IPS-18c (cell line): ENCODE measurements around the gene MLKL.
"Not testable (repeated sequence)": the region's sequence is repeated elsewhere in the genome, so short reads cannot be mapped to it uniquely, and the experiment has no call there.

Experiments used
- H3K4me3 ChIP-seq: 2 replicates; pipeline ENCODE4 v1.7.0; 2013; ENCODE audit warnings: low read depth, mild to moderate bottlenecking, low read length, moderate library complexity; ENCODE audit not compliant: insufficient read depth
- H3K9me3 ChIP-seq: one replicate; pipeline ENCODE4 v1.6.1; 2013; ENCODE audit warnings: mild to moderate bottlenecking, low read length, moderate library complexity; ENCODE audit not compliant: control insufficient read depth, insufficient read depth

The MLKL gene

DNA sequence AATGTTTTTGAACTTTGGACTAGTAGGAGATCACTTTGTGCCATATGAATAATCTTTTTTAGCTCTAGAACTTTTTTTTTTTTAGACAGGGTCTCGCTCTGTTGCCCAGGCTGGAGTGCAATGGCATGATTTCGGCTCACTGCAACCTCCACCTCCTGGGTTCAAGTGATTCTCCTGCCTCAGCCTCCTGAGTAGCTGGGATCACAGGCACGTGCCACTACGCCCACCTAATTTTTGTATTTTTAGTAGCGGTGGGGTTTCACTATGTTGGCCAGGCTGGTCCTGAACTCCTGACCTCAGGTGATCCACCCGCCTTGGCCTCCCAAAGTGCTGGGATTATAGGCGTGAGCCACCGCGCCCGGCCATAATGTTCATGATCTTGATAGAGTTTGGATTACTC, 31.8 kb downstream of the MLKL start:
- not testable (repeated sequence) for H3K9me3 ChIP-seq, H3K4me3 ChIP-seq

DNA sequence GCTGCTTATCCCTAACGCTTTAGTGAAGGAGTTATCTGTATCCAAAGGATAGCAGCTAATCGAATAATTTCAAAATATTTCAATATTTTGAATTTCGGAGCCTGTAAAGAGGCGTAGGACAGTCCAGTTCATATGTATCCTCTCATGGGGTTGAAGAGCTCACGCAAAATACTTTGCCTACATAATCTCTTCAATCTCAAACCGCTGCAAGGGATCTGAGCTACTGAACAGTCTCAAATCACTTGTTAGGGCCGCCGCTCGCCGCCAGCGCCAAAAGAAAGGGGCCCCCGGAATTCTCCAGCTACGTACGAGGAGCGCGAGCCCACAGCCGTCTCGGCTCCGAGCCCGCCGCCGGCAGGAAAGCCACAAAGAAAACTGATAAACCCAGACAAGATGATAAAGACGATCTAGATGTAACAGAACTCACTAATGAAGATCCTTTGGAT, 33.4 kb downstream of the MLKL start:
- H3K4me3 ChIP-seq: peak overlapping the region; percentile 94
- H3K9me3 ChIP-seq: peaks cover 3% of the 10 kb centered on the region

DNA sequence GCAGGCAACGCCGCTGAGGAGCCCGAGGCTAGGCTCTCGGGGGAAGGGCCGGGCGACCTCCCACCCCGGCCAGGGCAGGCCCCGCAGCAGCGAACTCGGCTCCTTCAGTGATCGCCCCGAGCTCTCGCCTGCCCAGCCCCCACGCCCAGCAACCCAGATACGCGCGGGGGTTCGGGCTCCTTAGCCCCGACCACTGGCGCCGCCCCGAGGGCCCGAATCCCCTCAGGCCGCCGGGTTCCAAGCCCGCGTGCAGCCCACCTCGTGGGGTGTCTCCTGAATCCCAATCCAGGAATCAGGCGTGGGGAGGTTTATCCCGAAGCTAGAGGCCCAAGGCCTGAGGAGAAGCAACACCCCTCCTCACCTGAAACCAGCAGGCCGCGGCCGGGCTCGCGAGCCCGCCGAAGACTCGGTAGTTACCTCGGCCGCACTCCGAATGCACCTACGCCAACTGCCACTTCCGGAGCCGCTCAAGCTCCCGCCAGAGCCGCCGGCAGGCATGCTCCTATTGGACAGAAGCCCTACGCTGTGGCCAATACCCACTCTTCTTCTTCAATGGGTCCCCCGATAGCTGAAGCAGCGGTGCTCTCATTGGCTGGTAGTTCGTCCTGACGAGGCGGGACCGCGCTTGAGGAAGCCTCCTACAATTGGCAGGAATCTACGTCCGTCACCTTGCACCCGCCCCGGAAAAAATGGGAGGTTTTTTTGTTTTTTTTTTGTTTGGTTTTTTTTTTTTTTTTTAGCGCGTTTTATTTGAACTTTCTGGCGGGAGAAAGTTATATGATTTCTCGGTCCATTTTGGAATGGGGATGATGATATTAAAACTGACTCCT, 34.0 kb downstream of the MLKL start, which contains the start of gene RFWD3:
TSS of gene RFWD3 (minus strand) at position 453 of the 830 bp plus-strand sequence. CDS start 5,428 bp downstream, outside the sequence.
- H3K9me3 ChIP-seq: peaks cover 3% of the 10 kb centered on the region
- peak within 1 kb of the TSS; percentile 94 for H3K4me3 ChIP-seq

DNA sequence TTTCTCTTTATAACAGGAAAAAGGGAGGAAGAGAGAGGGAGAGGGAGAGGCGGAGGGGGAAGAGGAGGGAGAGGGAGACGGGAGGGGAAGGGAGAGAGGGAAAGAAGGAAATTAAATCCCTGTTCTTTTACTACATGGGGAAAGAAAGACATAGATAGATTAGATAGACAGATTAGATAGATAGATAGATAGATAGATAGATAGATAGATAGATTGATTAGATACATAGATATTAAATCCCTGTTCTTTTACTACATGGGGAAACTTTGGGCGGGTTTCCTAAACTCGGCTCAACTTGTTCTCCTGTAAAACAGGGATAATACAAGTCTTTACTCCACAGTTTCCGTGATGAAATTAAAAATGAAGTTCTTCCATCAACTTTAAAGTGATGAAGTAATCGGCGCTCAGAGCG, 34.6 kb downstream of the MLKL start:
- Histone ChIP-seq H3K9me3 (peaks cover 3% of the 10 kb centered on the region), H3K4me3 (peak overlapping the region; percentile 94)

DNA sequence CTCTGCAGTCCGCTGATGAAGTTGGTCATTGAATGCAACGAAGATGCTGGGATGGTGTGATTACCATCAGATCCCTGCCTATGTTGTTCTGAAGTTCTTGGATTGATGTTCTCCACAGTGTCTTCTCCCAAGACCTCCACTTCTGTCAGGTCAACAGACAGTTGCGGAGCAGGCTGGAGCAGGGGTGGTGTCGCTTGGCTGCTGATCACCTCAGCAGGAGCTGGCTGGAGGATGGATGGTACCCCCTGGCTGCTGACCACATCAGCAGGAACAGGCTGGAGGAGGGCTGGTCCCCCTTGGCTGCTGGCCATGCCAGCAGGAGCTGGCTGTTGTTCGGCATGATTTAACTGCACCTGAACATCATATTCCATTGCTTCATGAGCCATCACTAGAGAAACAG, 39.6 kb downstream of the MLKL start:
- Histone ChIP-seq H3K4me3 (no peak overlapping the region), H3K9me3 (no peaks in the 10 kb centered on the region)

DNA sequence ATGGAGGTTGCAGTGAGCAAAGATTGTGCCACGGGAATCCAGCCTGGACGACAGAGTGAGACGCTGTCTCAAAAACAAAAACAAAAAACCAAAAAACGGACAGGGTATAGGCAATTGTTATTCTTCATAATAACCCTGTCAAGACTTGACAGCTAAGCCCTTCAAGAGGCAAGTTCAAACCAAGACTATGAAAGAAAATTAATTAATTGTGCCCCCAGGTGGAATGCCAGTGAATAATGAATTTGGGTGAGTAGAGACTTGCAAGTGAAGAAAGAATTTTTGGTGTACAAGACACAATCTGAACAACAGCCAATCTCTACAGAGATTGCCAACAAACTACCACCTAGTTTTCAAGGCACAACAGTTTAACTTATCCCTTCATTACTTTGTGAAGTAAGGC, 40.3 kb downstream of the MLKL start:
- no peak overlapping the region for H3K4me3 ChIP-seq
- H3K9me3 ChIP-seq: no peaks in the 10 kb centered on the region

DNA sequence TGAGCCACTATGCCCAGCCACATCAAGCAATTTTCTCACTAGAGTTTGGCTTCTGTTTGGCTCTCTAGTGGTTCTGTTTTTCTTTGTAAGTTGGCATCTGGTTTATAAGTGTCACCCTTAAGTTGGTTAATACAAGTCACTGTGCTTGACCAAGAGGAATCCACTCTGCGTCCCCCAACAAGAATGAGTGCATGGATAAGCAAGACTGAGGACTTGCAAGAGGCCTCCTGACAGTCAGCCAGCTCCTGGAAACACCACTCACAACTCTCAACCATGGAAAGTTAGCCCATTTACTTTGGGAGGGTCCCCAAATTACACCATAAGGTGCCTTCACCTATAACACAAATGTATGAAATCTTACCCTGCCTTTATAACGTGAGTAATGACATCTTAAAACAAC, 41.6 kb downstream of the MLKL start:
- H3K9me3 ChIP-seq: no peaks in the 10 kb centered on the region
- H3K4me3 ChIP-seq: no peak overlapping the region

DNA sequence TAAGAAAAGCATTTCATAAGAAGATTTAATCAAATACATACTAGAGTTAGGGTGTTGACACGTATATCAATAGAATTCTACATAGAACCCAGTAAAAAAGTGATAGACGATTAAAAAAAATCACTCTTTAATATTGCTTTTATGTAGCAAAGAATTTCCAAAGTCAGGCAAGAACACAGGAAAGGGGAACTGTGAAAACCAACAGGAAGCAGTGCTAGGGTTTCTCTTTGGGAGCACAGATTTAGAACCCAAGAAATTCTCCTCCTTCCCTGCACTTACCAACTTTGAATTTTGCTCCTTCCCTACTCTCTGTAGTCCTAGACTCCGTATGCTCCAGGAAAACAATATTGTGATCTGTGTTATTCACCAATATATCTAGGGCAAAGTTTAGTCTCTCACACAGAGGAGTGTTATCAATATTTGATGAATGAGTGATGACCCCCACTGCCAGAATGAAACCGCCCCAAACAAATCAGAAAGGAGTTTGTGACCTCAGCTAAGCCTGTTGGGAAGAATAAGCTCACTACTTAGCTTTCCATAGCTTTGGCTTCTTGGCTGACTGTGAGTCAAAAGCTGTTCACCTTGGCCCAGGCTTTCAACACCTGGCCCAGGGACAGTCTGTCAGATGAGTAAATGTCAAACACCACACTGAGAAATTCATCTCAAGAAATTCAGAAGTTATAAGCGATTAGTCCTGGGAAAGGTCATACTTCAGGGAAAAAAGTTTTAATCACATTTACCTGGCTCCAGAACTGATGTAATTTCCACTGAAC, 42.6 kb downstream of the MLKL start:
- H3K9me3 ChIP-seq: no peaks in the 10 kb centered on the region
- H3K4me3 ChIP-seq: no peak overlapping the region

DNA sequence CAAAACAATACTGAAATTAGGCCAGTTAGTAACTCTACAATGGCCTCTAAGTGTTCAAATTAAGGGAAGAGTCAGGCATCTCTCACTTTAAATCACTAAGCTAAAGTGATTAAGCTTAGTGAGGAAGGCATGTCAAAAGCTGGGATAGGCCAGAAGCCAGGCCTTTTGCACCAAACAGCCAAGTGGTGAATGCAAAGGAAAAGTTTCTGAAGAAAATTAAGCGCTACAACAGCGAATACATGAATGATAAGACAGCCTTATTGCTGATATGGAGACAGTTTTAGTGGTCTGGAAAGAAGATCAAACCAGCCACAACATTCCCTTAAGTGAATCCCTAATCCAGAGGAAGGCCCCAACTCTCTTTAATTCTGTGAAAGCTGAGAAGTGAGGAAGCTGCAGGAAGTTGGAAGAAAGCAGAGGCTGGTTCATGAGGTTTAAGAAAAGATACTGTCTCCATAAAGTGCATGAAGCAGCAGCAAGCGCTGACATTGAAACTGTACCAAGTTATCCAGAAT, 46.1 kb downstream of the MLKL start:
- H3K9me3 ChIP-seq: no peaks in the 10 kb centered on the region
- H3K4me3 ChIP-seq: no peak overlapping the region

DNA sequence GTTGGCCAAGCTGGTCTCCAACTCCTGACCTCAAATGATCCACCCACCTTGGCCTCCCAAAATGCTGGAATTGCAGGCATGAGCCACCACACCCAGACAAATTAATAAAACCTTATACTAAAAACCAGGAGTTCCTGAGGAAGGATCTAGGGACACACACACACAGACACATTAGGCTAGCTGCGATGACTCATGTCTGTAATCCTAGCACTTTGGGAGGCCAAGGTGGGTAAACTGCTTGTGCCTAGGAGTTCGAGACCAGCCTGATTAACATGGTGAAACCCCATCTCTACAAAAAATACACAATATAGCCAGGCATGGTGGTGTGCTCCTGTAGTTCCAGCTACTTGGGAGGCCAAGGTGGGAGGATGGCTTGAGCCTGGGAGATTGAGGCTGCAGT, 47.8 kb downstream of the MLKL start:
- H3K4me3 ChIP-seq, H3K9me3 ChIP-seq: not testable (repeated sequence)

DNA sequence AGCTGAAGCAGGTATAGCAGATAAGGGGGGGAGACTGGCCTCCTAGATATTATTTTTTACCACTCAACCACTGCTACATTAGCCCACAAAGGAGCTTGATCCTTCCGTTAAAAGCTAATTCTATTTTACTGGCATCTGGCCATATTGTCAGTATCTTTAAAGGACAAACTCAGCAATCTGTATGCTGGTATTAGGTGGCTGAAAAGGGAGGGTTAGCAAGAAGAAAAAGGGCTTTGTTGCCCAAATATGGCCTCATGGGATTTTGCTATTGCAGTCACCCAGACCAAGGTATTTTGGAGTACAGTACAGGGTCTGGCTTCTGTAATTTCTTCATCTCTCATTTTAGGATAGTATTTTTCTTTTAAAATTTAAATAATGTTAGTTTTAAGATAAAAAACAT, 48.4 kb downstream of the MLKL start:
- no peak overlapping the region for H3K4me3 ChIP-seq
- H3K9me3 ChIP-seq: no peaks in the 10 kb centered on the region

DNA sequence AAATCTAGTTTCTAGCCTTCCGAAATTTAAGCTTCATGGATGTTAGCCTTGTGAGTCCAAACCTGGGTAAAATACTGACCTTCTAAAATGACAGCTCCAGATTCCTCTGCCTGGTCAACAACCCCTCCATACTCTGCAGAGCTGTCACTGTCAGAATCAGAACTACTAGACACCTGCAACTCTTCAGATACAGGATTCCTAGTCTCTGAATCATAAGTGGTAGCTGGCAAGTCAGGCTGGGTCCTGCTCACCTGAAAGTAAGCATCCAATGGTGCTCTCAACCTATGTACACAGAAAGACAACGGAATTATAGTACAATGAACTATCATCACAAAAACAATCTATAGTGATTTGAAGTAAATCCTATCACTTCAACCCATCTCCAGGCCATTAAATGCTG, 48.8 kb downstream of the MLKL start:
- Histone ChIP-seq H3K9me3 (no peaks in the 10 kb centered on the region), H3K4me3 (no peak overlapping the region)

DNA sequence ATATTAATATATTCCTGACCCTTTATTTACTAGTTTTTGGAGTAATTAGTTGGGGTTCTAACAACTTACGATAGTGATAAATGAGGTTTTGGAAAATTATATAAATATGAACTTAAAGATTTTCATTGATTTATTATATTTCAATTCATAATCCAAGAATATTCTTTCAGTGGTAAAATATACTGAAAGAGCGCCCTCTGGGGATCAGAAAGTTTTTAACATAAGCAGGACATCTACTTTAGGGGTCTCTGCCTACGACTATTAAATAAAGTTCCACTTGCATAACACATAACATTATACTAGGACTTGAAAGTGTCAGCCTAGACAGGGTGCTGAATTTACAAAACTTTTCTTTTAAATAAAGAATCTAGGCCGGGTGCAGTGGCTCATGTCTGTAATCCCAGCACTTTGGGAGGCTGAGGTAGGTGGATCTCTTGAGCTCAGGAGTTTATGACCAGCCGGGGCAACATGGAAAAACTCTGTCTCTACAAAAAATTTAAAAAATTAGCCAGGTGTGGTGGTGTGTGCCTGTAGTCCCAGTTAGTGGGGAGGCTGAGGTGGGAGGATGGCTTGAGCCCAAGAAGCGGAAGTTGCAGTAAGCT, 49.6 kb downstream of the MLKL start:
- H3K4me3 ChIP-seq: no peak overlapping the region
- no peaks in the 10 kb centered on the region for H3K9me3 ChIP-seq

DNA sequence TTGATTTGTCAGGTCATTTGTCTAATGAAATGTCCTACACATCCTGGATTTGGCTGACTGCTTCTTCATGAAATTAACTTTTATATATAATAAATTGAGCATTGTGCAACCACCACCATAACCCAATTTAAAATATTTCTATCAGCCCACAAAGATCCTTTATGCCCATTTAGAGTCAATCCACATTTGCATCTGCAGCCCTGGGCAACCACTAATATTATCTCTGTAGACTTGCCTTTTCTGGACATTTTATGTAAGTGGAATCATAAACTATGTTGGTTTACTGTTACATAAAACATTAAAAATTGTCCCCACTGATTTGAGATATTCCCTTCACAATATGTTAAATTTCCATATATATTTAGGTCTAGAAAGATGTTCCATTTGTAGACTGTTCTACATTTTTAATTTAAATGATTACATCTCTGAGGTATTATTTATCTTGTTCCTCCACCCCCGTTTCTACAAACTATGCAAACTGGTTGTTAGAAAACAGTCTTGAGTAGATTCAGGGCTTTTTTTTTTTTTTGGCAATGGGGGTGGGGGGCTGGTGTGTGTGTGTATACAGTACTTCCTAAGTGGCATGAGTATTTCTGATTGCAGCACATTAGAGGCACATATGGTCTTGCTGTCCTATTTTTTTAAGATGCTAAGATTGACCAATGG, 50.7 kb downstream of the MLKL start:
- Histone ChIP-seq H3K9me3 (no peaks in the 10 kb centered on the region), H3K4me3 (no peak overlapping the region)

DNA sequence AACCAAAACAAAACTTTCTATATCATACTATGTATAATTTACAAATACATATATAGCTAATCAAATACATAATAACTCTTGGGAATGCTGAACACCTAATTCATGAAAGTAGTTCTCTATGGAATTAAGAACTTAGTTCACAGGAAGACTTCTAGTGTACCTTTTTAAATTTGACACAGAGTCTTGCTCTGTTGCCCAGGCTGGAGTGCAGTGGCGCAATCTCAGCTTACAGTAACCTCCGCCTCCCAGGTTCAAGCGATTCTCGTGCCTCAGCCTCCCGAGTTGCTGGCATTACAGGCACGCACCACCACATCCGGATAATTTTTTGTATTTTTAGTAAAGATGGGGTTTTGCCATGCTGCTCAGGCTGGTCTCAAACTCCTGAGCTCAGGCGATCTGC, 58.7 kb downstream of the MLKL start:
- Histone ChIP-seq H3K4me3 (no peak overlapping the region), H3K9me3 (no peaks in the 10 kb centered on the region)

DNA sequence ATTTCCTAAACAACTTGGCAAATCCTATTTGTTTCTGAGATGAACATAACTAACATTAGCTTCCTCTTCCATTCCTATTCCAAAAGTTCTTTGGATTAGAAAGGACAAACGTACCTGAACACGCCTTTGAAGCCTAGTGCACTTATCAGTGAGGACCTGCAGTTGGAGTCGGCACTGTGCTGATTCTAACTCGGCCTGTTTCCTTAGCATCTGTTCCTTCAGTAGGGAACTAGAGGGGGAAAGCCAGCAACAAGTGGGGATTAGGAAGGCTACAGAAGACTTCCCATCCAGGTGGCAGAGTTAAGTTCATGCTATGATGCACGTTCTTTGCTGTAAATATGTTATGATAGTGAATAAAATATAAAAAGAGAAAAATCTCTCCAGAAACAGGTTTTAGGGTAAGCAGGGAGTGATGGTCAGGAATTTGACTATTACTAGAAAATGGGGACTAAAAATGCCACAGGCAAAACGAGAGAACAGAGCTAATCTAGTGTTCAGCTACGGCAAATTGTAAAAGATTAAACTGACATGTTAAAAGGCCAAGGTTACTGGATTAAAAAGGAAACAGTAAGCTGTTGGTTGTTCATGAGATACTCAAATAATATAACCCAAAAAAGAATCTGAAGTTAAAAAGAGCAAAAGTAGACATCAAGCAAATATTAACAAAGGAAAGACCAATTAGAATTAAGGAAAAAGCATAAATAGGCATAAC, 62.8 kb downstream of the MLKL start:
- H3K9me3 ChIP-seq: peaks cover under 1% of the 10 kb centered on the region
- H3K4me3 ChIP-seq: no peak overlapping the region

DNA sequence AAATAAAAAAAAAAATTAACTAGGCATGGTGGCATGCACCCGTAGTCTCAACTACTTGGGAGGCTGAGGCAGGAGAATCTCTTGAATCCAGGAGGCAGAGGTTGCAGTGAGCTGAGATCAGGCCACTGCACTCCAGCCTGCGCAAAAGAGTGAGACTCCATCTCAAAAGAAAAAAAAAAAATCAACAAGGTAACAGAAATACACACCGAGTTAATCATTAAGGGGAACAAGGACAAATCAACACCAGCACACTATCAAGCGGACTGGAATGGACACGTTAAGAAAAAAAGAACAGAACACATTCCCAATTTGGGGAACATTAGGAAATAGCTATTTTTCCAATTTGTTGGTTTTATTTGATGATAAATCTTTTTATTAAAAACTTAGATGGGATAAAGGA, 65.4 kb downstream of the MLKL start:
- Histone ChIP-seq H3K4me3 (no peak overlapping the region), H3K9me3 (peaks cover 2% of the 10 kb centered on the region)
